Measurements from ENCODE around the gene CNTNAP2. TPM values are rescaled to one million over a fixed set of nuclear protein-coding genes. Genes with fewer than 3 reads are reported as not detected.

The CNTNAP2 gene
- total and polyA plus RNA-seq, 2 experiments from 2014 or later = not detected

GRCh38 chr7:147818317-147818716 is 1701.7 kb downstream of the CNTNAP2 start:
- H3K27me3 ChIP-seq (replicated peaks; ENCODE audit: insufficient read depth) = no peaks in the 10 kb centered on the region
- no peaks in the 10 kb centered on the region for H3K79me2 ChIP-seq (ENCODE audit: insufficient read depth)
- H4K20me1 ChIP-seq (ENCODE audit: insufficient read depth) = no peaks in the 10 kb centered on the region
- no peak overlapping the region for H3K4me2 ChIP-seq (ENCODE audit: unreplicated experiment)
- in situ Hi-C loops (cut with MboI) = no loop called here
- WGBS, 2 experiments (ENCODE audit: low coverage in 1 of 2, low lambda C conversion rate in 2 of 2, missing lambda C conversion rate in 2 of 2) = 1 to 8% methylated on average over 4 of the region's 4 CpGs
- H3K27ac ChIP-seq = no peak overlapping the region
- H3K4me1 ChIP-seq (ENCODE audit: insufficient read depth) = no peaks in the 10 kb centered on the region
- H3K4me3 ChIP-seq = no peak overlapping the region
- no peaks in the 10 kb centered on the region for H3K9me3 ChIP-seq (ENCODE audit: low read depth)
- no peak overlapping the region for H3K9ac ChIP-seq
- H3K9me2 ChIP-seq (ENCODE audit: insufficient read depth) = no peaks in the 10 kb centered on the region
- DNase-seq = no peak
- TF ChIP-seq EZH2phosphoT487 (IDR thresholded peaks at IDR 0.05; ENCODE audit: insufficient read depth, low read depth) (no peak), EZH2 (IDR thresholded peaks at IDR 0.05; ENCODE audit: insufficient read depth, poor library complexity, severe bottlenecking) (no peak)
- H3F3A ChIP-seq (ENCODE audit: insufficient read depth) = no peaks in the 10 kb centered on the region
- no peak overlapping the region for H2AFZ ChIP-seq
- H3K36me3 ChIP-seq (ENCODE audit: low read depth) = no peaks in the 10 kb centered on the region

- in situ Hi-C loops (cut with MboI) = no loop called here
- H3K4me1 ChIP-seq (ENCODE audit: insufficient read depth) = no peaks in the 10 kb centered on the region
- no peaks in the 10 kb centered on the region for H3K27me3 ChIP-seq (replicated peaks; ENCODE audit: insufficient read depth)
- DNase-seq = no peak
- H3K4me3 ChIP-seq = no peak overlapping the region
- WGBS, 2 experiments (ENCODE audit: low coverage in 1 of 2, low lambda C conversion rate in 2 of 2, missing lambda C conversion rate in 2 of 2) = 10 to 13% methylated on average over 4 of the region's 4 CpGs
- H3K36me3 ChIP-seq (ENCODE audit: low read depth) = no peaks in the 10 kb centered on the region
- H3F3A ChIP-seq (ENCODE audit: insufficient read depth) = no peaks in the 10 kb centered on the region
- H3K4me2 ChIP-seq (ENCODE audit: unreplicated experiment) = no peak overlapping the region
- no peaks in the 10 kb centered on the region for H3K9me3 ChIP-seq (ENCODE audit: low read depth)
- H3K79me2 ChIP-seq (ENCODE audit: insufficient read depth) = no peaks in the 10 kb centered on the region
- H4K20me1 ChIP-seq (ENCODE audit: insufficient read depth) = no peaks in the 10 kb centered on the region
- no peak for TF ChIP-seq EZH2 (IDR thresholded peaks at IDR 0.05; ENCODE audit: insufficient read depth, poor library complexity, severe bottlenecking)
- no peak for TF ChIP-seq EZH2phosphoT487 (IDR thresholded peaks at IDR 0.05; ENCODE audit: insufficient read depth, low read depth)
- H2AFZ ChIP-seq = no peak overlapping the region
- H3K9ac ChIP-seq = no peak overlapping the region
- H3K27ac ChIP-seq = no peak overlapping the region
- no peaks in the 10 kb centered on the region for H3K9me2 ChIP-seq (ENCODE audit: insufficient read depth)
Observed at GRCh38 chr7:147824671-147825070, 1708.1 kb downstream of the CNTNAP2 start.

- Histone ChIP-seq H3F3A (ENCODE audit: insufficient read depth) (no peaks in the 10 kb centered on the region), H2AFZ (no peak overlapping the region), H3K9me3 (ENCODE audit: low read depth) (no peaks in the 10 kb centered on the region), H3K4me2 (ENCODE audit: unreplicated experiment) (no peak overlapping the region), H3K4me3 (no peak overlapping the region), H4K20me1 (ENCODE audit: insufficient read depth) (no peaks in the 10 kb centered on the region), H3K9me2 (ENCODE audit: insufficient read depth) (no peaks in the 10 kb centered on the region), H3K27me3 (replicated peaks; ENCODE audit: insufficient read depth) (no peaks in the 10 kb centered on the region), H3K79me2 (ENCODE audit: insufficient read depth) (no peaks in the 10 kb centered on the region), H3K9ac (no peak overlapping the region), H3K4me1 (ENCODE audit: insufficient read depth) (no peaks in the 10 kb centered on the region), H3K27ac (no peak overlapping the region), H3K36me3 (ENCODE audit: low read depth) (no peaks in the 10 kb centered on the region)
- 37 to 40% methylated on average over 2 of the region's 2 CpGs for WGBS, 2 experiments (ENCODE audit: low coverage in 1 of 2, low lambda C conversion rate in 2 of 2, missing lambda C conversion rate in 2 of 2)
- TF ChIP-seq EZH2 (IDR thresholded peaks at IDR 0.05; ENCODE audit: insufficient read depth, poor library complexity, severe bottlenecking) = no peak
- no peak for TF ChIP-seq EZH2phosphoT487 (IDR thresholded peaks at IDR 0.05; ENCODE audit: insufficient read depth, low read depth)
- no peak for DNase-seq
- in situ Hi-C loops (cut with MboI) = no loop called here
Observed at GRCh38 chr7:147829016-147829415, 1712.4 kb downstream of the CNTNAP2 start.

- no peaks in the 10 kb centered on the region for H3K9me3 ChIP-seq (ENCODE audit: low read depth)
- no peak overlapping the region for H2AFZ ChIP-seq
- no peak overlapping the region for H3K9ac ChIP-seq
- H3K4me3 ChIP-seq = no peak overlapping the region
- in situ Hi-C loops (cut with MboI) = no loop called here
- H3F3A ChIP-seq (ENCODE audit: insufficient read depth) = no peaks in the 10 kb centered on the region
- H3K79me2 ChIP-seq (ENCODE audit: insufficient read depth) = no peaks in the 10 kb centered on the region
- no peaks in the 10 kb centered on the region for H3K9me2 ChIP-seq (ENCODE audit: insufficient read depth)
- no peaks in the 10 kb centered on the region for H3K4me1 ChIP-seq (ENCODE audit: insufficient read depth)
- H3K27me3 ChIP-seq (replicated peaks; ENCODE audit: insufficient read depth) = no peaks in the 10 kb centered on the region
- H3K36me3 ChIP-seq (ENCODE audit: low read depth) = no peaks in the 10 kb centered on the region
- WGBS, 2 experiments (ENCODE audit: low coverage in 1 of 2, low lambda C conversion rate in 2 of 2, missing lambda C conversion rate in 2 of 2) = 31 to 36% methylated on average over 6 of the region's 6 CpGs
- no peaks in the 10 kb centered on the region for H4K20me1 ChIP-seq (ENCODE audit: insufficient read depth)
- no peak overlapping the region for H3K4me2 ChIP-seq (ENCODE audit: unreplicated experiment)
- TF ChIP-seq EZH2phosphoT487 (IDR thresholded peaks at IDR 0.05; ENCODE audit: insufficient read depth, low read depth) = no peak
- TF ChIP-seq EZH2 (IDR thresholded peaks at IDR 0.05; ENCODE audit: insufficient read depth, poor library complexity, severe bottlenecking) = no peak
- no peak for DNase-seq
- H3K27ac ChIP-seq = no peak overlapping the region
Observed at GRCh38 chr7:147833557-147833956, 1717.0 kb downstream of the CNTNAP2 start.

- Histone ChIP-seq H3K4me3 (no peak overlapping the region), H3K4me2 (ENCODE audit: unreplicated experiment) (no peak overlapping the region), H3F3A (ENCODE audit: insufficient read depth) (no peaks in the 10 kb centered on the region), H3K36me3 (ENCODE audit: low read depth) (no peaks in the 10 kb centered on the region), H3K9me2 (ENCODE audit: insufficient read depth) (no peaks in the 10 kb centered on the region), H3K9me3 (ENCODE audit: low read depth) (no peaks in the 10 kb centered on the region), H3K4me1 (ENCODE audit: insufficient read depth) (no peaks in the 10 kb centered on the region), H3K79me2 (ENCODE audit: insufficient read depth) (no peaks in the 10 kb centered on the region), H2AFZ (no peak overlapping the region), H3K9ac (no peak overlapping the region), H3K27me3 (replicated peaks; ENCODE audit: insufficient read depth) (no peaks in the 10 kb centered on the region), H4K20me1 (ENCODE audit: insufficient read depth) (no peaks in the 10 kb centered on the region), H3K27ac (no peak overlapping the region)
- TF ChIP-seq EZH2phosphoT487 (IDR thresholded peaks at IDR 0.05; ENCODE audit: insufficient read depth, low read depth) (no peak), EZH2 (IDR thresholded peaks at IDR 0.05; ENCODE audit: insufficient read depth, poor library complexity, severe bottlenecking) (no peak)
- no peak for DNase-seq
- WGBS, 2 experiments (ENCODE audit: low coverage in 1 of 2, low lambda C conversion rate in 2 of 2, missing lambda C conversion rate in 2 of 2) = 0 to 3% methylated on average over 1 of the region's 1 CpG
- in situ Hi-C loops (cut with MboI) = no loop called here
Observed at GRCh38 chr7:147833970-147834369, 1717.4 kb downstream of the CNTNAP2 start.

Measured in GM23248 (cell line).